GM18526 (cell line): ENCODE results near the gene MYH7.

Experiments used
- POLR2A ChIP-seq: IDR thresholded peaks from 3 replicates; pipeline ENCODE4 v1.6.1; 2011; ENCODE audit not compliant: insufficient read length; ENCODE audit errors: extremely low read depth

Gene MYH7

GRCh38 chr14:23386999-23387398, 48.5 kb downstream of the MYH7 start:
- no peak for TF ChIP-seq POLR2A

GRCh38 chr14:23385642-23386265, 49.7 kb downstream of the MYH7 start:
- no peak for TF ChIP-seq POLR2A

DNA sequence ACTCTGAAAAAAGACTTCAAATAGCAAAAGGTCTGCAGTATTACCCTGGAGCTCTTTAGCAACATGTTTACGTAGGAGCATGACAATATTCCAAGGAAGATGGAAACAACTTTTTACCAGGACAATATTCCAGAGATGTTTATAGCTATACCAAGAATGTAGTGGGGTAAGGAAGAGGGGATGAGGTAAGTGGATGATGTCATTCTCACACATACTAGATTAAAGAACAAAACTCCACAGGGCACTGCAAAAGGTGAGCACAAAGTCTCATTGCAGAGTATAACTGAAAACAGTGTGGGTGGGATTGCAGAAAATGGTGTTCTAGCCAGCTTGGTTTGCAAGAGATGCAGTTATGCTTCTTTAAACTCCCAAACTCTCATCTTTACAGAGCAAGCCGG, 50.2 kb downstream of the MYH7 start:
- no peak for TF ChIP-seq POLR2A

DNA sequence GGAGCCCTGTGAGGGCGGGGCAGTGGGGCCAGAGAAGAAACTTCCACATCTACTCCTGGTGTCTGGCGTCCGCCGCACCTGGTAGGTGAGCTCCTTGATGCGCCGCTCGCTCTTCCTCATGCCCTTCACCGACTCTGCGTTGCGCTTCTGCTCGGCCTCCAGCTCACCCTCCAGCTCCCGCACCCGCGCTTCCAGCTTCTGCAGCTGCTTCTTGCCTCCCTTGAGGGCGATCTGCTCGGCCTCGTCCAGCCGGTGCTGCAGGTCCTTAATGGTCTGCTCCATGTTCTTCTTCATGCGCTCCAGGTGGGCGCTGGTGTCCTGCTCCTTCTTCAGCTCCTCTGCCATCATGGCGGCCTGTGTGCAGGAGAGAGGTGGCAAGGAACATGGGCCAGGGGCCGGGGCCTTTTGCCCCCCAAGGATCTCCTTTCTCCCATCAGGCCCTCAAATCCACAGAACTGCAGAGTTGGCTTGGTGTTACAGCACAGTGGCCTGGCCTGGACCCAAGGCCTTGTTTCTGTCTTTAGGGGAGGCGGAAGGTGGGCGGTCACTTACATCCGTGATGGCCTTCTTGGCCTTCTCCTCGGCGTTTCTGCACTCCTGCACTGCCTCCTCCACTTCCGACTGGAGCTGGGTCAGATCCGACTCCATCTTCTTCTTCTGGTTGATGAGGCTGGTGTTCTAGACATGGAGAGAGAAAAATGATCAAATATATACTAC, 50.9 kb downstream of the MYH7 start:
- no peak for TF ChIP-seq POLR2A

DNA sequence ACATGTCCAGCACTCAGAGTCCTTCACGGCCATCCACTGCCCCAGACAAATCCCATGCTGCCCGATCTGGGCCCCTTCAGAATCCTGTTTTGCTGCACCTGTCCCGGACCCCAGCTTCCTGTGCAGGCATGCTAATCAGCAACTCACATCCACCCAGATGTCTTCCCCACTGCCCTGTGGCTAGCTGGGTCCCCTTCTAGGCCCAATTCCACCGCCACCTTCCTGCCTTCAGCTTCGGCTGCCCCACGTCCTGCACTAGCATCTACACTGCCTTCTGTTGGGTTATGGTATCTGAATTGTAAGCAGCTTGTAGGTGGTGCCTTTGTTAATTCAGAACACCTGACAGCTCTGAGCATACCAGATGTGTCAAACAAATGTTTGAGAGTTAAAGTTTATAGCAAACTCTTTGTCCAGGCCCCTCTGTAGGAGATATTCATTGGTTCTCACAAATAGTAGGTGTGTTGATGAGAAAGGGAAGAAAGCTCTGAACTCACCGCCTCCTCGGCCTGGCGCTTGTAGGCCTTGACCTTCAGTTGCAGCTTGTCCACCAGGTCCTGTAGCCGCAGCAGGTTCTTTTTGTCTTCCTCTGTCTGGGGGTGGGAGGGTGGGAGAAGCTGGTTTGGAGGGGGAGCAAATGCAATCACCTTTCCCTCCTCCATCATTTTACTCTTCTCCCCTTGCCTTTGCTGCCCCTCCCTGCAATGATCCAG, 52.6 kb downstream of the MYH7 start:
- no peak for TF ChIP-seq POLR2A

DNA sequence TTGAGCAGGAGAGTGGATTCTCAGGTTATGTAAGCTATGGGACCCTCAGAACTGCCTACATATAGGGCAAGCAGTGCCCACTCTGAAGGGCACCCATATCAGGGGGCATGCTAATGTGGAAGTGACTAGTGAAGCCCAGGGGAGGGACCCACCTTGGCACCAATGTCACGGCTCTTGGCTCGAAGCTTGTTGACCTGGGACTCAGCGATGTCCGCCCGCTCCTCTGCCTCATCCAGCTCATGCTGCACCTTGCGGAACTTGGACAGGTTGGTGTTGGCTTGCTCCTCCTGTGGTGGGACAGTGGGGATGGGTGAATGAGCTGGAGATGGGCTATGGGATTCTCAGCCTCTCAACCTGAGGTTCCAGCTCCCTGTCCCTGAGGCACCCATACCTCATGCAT, 53.2 kb downstream of the MYH7 start:
- TF ChIP-seq POLR2A = no peak

GRCh38 chr14:23381871-23382270, 53.6 kb downstream of the MYH7 start:
- TF ChIP-seq POLR2A = no peak

GRCh38 chr14:23380976-23381375, 54.5 kb downstream of the MYH7 start:
- no peak for TF ChIP-seq POLR2A

GRCh38 chr14:23380197-23380914, 55.1 kb downstream of the MYH7 start:
- no peak for TF ChIP-seq POLR2A

GRCh38 chr14:23379366-23380196, 55.9 kb downstream of the MYH7 start:
- TF ChIP-seq POLR2A = no peak

GRCh38 chr14:23378612-23379220, 56.7 kb downstream of the MYH7 start:
- no peak for TF ChIP-seq POLR2A

DNA sequence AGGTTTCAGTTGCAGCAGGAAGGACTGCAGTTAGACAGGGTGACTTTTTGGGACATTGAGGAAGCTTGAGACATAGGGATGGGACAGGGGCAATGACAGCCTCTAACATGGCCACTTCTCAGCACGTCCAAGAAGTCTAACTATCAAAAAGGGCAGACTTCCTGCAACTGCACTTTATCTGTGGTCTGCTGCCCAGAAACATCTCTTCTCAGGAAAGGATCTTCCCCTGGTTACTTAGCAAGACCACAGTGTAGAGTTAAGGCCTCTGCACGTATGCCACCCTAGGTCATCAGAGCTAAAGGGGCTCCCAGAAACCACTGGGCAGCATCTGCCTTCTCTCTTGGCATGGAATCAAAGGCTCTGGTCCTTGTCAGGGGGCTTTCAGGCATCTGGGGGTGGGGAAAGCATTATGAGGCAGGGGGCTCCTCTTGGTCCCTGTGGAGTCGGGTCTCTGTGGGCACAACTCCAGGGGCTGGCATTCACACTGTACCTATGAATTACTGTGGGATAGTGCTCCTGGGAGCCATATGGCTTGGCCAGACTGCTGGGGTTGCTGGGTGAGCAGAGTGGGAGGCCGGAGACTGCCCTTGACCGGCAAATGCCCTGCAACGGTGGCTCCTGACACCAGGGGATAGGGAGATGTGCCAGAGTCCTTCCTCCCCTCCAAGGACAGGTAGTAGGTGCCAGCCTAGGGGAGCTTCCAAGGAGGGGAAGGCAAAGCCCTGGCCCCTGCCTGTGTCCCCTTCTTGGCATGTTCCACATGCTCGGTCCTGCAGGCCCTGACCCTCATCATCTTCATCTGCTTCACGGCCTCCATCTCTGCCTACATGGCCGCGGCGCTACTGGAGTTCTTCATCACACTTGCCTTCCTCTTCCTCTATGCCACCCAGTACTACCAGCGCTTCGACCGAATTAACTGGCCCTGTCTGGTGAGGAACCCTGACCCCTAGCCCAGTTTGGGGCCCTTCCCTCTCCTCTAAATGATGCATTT, 57.6 kb downstream of the MYH7 start:
- no peak for TF ChIP-seq POLR2A

- no peak for TF ChIP-seq POLR2A
These were observed 58.3 kb downstream of the MYH7 start for GRCh38 chr14:23377198-23377550.
